Epithelial cell of proximal tubule (primary cell): Measurements from ENCODE around the gene TMEM54. TPM values are rescaled to one million over a fixed set of nuclear protein-coding genes. Genes with fewer than 3 reads are reported as not detected.

Experiments used
- DNase-seq: peaks from one replicate; pipeline ENCODE4 v3.0.0-alpha.2; 2011; ENCODE audit warnings: low read depth
- H3K4me3 ChIP-seq: 2 replicates; pipeline ENCODE4 v1.5.1; 2011; ENCODE audit warnings: low read depth, mild to moderate bottlenecking, low read length
- CTCF ChIP-seq: conservative IDR thresholded peaks from 2 replicates; pipeline ENCODE4 v1.5.1; 2012; ENCODE audit warnings: low read depth, mild to moderate bottlenecking, low read length
- total RNA-seq: library from RNA; depleted of rRNA; stranded (reverse); fragments of >200 nt; gene quantifications from 2 replicates; pipeline ENCODE4 v1.2.3, GENCODE V29; 2015

The TMEM54 gene
- total RNA-seq = 119 and 131 TPM in 2 replicates

- no peak for DNase-seq
- H3K4me3 ChIP-seq = peak within 1 kb of the TSS; percentile 76
- no peak for TF ChIP-seq CTCF
These were observed at the start of gene TMEM54 for GRCh38 chr1:32900956-32901822. Gene TMEM54 (minus strand): TSS chr1:32901389. CDS start chr1:32901238, 151 bp downstream.

GRCh38 chr1:32949519-32949918 lies 48.3 kb upstream of the TMEM54 start:
- no peak for DNase-seq
- H3K4me3 ChIP-seq = no peak overlapping the region
- TF ChIP-seq CTCF = no peak

- DNase-seq = peak; percentile 80
- no peak for TF ChIP-seq CTCF
- H3K4me3 ChIP-seq = no peak overlapping the region
These were observed 47.7 kb upstream of the TMEM54 start for GRCh38 chr1:32948905-32949304.

GRCh38 chr1:32948390-32948722 lies 47.2 kb upstream of the TMEM54 start:
- DNase-seq = no peak
- TF ChIP-seq CTCF = no peak
- no peak overlapping the region for H3K4me3 ChIP-seq

- no peak overlapping the region for H3K4me3 ChIP-seq
- TF ChIP-seq CTCF = no peak
- no peak for DNase-seq
These were observed 46.6 kb upstream of the TMEM54 start for GRCh38 chr1:32947669-32948389.

GRCh38 chr1:32946413-32946812 lies 45.2 kb upstream of the TMEM54 start:
- H3K4me3 ChIP-seq = no peak overlapping the region
- no peak for DNase-seq
- TF ChIP-seq CTCF = no peak
